GM21723 (cell line): ENCODE measurements around the gene RRAD.

Source experiments
- ATAC-seq: cut with Tn5 transposase; IDR thresholded peaks from one replicate; pipeline ENCODE4 v1.9.1; 2021; ENCODE audit warnings: mild to moderate bottlenecking, moderate library complexity; ENCODE audit not compliant: unreplicated experiment

Gene RRAD

GRCh38 chr16:66918355-66918754 is 7.0 kb downstream of the RRAD start:
- no peak for ATAC-seq

DNA sequence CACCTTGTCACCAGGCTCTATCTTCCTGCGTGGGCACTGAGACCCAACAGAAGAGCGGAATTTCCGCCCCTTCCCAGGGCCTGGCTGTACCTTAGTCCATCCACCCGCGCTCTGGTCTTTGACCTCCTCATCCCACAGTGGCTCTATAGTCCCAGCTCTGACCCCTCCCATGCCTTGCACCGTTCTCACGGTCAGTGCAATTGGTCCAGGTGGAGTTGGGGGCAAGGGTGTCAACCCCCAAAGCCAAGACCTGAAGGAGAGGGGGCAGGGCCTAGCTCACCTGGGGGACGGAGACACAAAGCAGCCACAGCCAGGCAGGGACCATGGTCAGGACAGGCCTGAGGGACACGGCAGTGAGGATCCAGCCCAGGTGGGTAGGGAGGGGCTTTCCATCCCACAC is 7.6 kb downstream of the RRAD start:
- no peak for ATAC-seq

DNA sequence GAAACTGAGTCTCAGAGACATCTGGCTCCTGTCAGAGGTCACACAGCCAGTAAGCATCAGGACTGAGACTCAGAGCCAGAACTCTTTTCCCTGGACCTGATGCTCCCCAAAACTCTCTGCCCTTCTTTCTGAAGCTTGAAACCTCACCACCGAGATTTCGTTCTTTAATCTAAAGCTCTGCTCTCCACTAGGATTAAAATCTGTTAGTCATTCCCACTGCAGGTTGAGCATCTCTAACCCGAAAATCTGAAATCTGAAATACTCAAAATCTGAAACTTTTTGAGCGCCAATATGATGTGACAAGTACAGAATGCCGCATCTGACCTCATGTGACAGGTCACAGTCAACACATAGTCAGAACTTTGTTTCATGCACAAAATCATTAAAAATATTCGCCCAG is 8.8 kb downstream of the RRAD start:
- no peak for ATAC-seq

DNA sequence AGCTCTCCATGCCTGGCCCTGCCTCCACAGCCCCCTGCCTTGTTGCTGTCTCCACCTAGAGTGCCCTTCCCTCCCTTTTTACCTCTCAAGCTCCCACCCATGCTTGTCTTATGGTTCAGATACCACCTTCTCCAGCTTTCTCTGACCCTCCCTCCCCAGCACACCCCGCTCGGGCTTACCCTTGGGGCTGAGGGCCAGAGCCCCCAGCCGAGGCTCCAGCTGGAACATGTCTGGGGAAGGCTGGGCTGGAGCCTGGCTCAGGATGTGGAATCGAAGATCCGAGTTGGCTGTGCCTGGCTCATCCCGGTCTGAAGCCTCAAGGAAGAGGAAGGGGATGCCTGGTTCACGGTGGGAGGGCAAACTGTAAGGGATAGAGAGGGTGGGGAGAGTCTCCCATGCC is 10.3 kb downstream of the RRAD start:
- ATAC-seq: no peak

DNA sequence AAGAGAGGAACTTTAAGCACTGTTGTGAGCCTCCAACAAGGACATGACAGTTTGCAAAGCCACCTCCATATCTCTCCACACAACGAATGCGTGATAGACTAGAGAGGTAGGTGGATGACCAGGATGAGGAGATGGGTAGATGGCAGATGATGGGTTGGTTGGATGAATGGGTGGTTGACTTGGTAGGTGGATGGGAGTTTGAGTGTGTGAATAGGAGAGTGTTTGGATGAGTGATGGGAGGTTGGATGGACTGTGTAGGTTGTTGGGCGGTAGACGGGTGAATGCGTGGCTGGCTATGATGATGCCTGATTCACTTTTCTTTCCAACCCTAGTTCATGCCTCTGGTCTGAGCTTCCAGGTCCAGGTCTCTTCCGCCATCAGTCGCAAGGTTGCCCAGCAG is 10.8 kb downstream of the RRAD start:
- ATAC-seq: no peak

DNA sequence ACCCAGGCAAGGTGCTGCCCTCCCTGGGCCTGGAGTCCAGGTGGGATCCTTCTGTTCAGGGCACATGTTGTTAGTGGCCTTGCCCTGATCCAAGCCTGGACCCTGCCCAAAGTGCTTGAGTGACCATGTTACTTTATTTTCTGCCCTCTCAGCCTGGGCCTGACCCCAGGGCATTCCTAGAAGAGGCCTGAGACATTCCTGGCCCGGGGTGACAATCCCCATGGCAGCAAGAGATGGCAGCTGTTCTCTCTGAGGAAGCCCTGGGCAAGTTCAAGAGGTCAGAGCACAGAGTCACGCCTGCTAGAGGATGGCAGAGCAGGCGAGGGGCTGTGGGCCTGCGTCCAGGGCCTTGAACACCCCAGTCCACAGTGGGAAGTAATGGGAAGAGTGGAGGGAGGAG is 11.6 kb downstream of the RRAD start:
- ATAC-seq: no peak

- no peak for ATAC-seq
Measured at GRCh38 chr16:66913081-66913480, 12.3 kb downstream of the RRAD start.

GRCh38 chr16:66911801-66912200 is 13.5 kb downstream of the RRAD start:
- no peak for ATAC-seq

GRCh38 chr16:66911112-66911511 is 14.2 kb downstream of the RRAD start:
- no peak for ATAC-seq

- no peak for ATAC-seq
Measured at GRCh38 chr16:66910175-66910940, 15.0 kb downstream of the RRAD start.

- ATAC-seq: no peak
Measured at GRCh38 chr16:66908762-66909559, 16.4 kb downstream of the RRAD start.

DNA sequence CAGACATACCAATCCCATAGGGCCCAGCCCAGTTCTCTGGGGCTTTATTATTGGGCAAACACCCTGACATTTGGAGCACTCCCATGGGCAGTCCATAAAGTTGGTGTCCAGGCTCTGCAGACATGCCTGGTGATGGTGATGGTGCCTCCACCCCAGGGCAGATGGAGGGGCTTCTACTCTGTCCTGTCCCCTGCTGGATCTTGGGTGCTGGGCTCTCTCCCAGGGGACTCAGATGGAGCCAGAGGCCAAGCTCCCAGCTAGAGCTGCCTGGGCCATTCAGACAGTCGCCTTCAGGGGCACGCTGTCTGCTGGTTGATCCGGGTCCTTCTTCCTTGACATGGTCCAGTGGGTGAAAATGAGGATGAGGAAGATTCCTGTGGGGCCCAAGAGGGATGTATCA is 17.2 kb downstream of the RRAD start:
- ATAC-seq: no peak

DNA sequence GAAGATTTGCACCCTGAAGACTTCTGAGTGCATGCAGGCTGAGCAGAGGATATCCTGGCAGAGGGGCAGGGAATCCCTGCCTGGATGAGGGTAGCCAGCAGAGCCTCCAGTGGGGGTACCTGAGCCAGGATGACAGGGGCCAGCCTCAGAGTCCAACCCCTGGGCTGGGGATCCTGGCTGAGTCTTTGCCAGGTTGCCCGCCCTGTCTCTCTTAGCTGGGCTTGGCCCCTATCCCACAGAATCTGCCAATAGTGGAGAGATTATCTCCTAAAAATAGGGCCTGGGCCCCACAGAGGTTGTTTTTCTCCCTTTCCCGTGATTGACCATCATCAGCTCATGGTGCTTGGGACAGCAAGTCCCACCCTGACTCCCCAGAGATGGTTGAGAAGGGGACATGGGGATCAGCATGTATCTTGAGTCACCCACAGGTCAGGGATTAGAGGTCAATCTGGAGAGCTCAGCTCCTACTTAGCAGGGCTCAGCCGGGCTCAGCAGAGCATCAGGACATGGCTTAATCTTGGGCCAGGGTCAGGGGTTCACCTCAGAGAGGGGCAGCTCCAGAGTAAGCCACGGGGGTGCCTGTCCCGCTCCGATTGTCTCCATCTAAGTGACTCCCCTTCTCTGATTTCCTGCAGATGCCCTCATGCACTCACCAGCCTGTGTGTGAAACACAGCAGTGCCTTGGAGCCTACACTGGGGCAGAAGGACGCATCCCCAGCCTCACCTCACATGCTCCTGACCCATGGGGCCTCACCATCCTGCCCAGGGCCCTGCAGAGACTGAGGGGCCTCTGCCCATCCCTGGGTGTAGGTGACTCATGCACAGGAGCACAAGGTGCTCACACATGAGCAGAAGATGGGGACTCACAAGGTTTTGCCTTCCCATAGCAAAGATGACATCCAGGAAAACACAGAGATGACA is 18.2 kb downstream of the RRAD start:
- ATAC-seq: no peak

DNA sequence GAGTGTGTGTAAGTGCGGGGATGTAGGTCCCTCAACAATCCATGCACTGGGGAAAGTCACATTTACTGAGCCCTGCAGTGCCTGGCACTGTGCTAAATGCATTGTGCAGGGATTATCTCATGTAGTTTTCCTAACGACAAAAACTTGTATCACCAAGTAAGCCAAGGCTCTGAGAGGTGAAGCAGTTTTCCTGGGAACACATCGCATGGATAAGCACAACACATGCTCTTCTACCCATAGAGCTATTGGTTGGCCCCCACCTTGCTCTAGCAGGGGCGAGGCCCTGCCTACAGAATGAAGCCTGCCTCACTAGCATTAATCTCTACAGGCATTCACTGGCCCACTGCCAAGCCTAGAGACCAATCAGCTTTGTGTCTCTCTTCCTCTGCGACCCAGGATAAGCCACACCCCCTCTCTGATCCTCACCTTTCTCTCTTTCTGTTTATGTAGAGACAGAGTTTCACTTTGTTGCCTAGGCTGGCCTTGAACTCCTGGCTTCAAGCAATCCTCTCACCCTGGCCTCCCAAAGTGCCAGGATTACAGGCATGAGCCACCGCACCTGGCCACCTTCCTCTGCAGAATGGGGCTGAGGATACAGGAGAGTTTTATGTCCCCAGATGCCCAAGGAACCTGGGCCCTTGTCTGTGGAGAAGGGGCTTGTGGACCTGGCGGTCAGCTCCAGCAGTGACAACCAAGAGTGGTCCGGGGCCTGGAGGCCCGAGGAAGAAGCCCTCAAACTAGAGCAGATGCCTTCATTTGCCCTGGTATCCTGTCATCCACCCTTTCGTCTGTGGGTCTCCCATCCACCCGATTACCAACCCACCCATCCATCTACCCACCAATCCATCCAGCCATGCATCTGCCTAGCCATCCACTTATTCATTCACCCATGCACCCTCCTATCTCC is 19.4 kb downstream of the RRAD start:
- no peak for ATAC-seq

DNA sequence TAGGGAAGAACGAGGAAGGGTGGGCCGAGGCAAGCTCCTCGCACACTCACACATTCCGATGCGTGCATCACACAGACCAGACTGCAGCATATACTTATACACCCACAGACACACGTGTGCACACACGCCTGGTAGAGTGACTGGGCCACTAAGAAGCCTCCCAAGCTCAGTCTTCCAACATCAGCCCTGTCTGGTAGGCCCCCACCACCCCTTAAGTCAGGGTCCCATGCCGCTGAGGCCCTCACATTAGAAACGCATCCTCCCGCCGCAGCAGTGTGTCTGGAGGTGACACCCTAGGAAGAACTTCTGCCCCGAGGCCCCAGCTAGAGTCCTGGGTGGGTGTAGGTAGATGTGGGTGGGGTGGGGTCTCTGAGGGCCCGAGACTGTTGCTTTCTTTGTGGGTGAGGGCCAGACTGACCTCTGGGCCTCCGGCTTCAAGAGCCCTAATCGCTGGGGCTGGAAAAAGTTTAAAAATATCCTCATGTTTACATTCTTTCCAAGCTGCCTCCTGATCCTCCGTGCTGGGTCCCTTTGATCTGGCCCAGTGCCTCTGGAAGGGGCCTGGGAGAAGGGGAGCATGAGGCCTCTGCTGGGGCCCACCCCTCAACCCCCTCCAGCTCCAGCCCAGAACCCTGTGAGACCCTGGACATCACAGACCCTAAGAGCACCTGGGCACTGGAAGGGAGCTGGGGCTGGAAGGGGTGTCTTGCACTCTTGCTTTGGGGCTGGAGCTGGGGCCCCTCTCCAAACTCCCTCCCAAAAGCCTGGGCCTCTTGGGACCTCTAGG is 20.3 kb downstream of the RRAD start:
- no peak for ATAC-seq

- no peak for ATAC-seq
Measured at GRCh38 chr16:66904428-66904845, 20.9 kb downstream of the RRAD start.

GRCh38 chr16:66903544-66904427 is 21.5 kb downstream of the RRAD start:
- ATAC-seq: no peak
